Esophagus muscularis mucosa (tissue), 4 donors: ENCODE measurements around the gene KDELR1. TPM values are rescaled to one million over a fixed set of nuclear protein-coding genes. Genes with fewer than 3 reads are reported as not detected.
A peak's percentile ranks its signal among the peaks of the same experiment; 100 is the strongest.
"Not testable (repeated sequence)": the region's sequence is repeated elsewhere in the genome, so short reads cannot be mapped to it uniquely, and the experiment has no call there.

Experiments
- DNase-seq: peaks from one replicate; pipeline ENCODE4 v3.0.0-alpha.2; 2017; ENCODE audit errors: extremely low spot score
- H3K27ac ChIP-seq, 4 donors: fragments of 200-600 bp; sonication (generic); replicated peaks in 1 of 4; 1 replicate in 3 of 4; 2 replicates in 1 of 4; pipeline ENCODE4 v1.5.1; 2016 to 2019; ENCODE audit warnings: mild to moderate bottlenecking in 1 of 4
- H3K27me3 ChIP-seq, 4 donors: fragments of 200-600 bp; sonication (generic); one replicate each; pipeline versions ENCODE4 v1.5.1 to v1.6.0; 2016 to 2019
- H3K36me3 ChIP-seq, 4 donors: fragments of 200-600 bp; sonication (generic); one replicate each; pipeline ENCODE4 v1.5.1; 2016 to 2019
- H3K4me1 ChIP-seq, 4 donors: fragments of 200-600 bp; sonication (generic); one replicate each; pipeline ENCODE4 v1.5.1; 2016 to 2019
- H3K4me3 ChIP-seq, 4 donors: fragments of 200-600 bp; sonication (generic); 1 replicate in 2 of 4; 2 replicates in 2 of 4; pipeline ENCODE4 v1.5.1; 2016 to 2019; ENCODE audit warnings: mild to moderate bottlenecking in 4 of 4, moderate library complexity in 1 of 4
- H3K9me3 ChIP-seq, 4 donors: fragments of 200-600 bp; sonication (generic); 1 replicate in 3 of 4; 2 replicates in 1 of 4; pipeline ENCODE4 v1.5.1; 2016 to 2019
- EP300 ChIP-seq: sonication (generic); formaldehyde crosslinking; IDR thresholded peaks from one replicate; pipeline ENCODE4 v1.6.1; 2017; ENCODE audit warnings: antibody characterized with exemption
- POLR2A ChIP-seq: fragments of 450-650 bp; IDR thresholded peaks from one replicate; pipeline ENCODE4 v1.6.1; 2017; ENCODE audit warnings: antibody characterized with exemption, moderate library complexity, mild to moderate bottlenecking, low read depth
- POLR2AphosphoS5 ChIP-seq, 2 donors: sonication (generic); formaldehyde crosslinking; IDR thresholded peaks; one replicate each; pipeline ENCODE4 v1.6.1; 2017; ENCODE audit warnings: antibody characterized with exemption in 2 of 2
- WGBS: methylation state at CpG from one replicate; pipeline ENCODE4 v1.1.5; 2018; 5-methylcytosine and 5-hydroxymethylcytosine counted together
- intact Hi-C: fragments of 100-400 bp; cut with DNase I; formaldehyde crosslinking; loops from one replicate; pipeline ENCODE4 v1.15.1; 2023
- total RNA-seq, 4 donors: library from RNA; depleted of rRNA; stranded (reverse); fragments of >200 nt; gene quantifications; one replicate each; pipeline versions ENCODE4 v1.1.0 to v1.2.1, GENCODE V29; 2016
- TF ChIP-seq, protein P1 (sequence below), 3 experiments: fragments of 200-600 bp in 2 of 3; fragments of 450-650 bp in 1 of 3; sonication (generic) in 2 of 3; IDR thresholded peaks; one replicate each; pipeline ENCODE4 v1.5.1; 2017 to 2019; ENCODE audit warnings: antibody characterized with exemption in 3 of 3, mild to moderate bottlenecking in 2 of 3, moderate library complexity in 1 of 3

The KDELR1 gene
- total RNA-seq, 4 donors from 2014 or later = 55.2 to 105 (median 77.6) TPM

DNA sequence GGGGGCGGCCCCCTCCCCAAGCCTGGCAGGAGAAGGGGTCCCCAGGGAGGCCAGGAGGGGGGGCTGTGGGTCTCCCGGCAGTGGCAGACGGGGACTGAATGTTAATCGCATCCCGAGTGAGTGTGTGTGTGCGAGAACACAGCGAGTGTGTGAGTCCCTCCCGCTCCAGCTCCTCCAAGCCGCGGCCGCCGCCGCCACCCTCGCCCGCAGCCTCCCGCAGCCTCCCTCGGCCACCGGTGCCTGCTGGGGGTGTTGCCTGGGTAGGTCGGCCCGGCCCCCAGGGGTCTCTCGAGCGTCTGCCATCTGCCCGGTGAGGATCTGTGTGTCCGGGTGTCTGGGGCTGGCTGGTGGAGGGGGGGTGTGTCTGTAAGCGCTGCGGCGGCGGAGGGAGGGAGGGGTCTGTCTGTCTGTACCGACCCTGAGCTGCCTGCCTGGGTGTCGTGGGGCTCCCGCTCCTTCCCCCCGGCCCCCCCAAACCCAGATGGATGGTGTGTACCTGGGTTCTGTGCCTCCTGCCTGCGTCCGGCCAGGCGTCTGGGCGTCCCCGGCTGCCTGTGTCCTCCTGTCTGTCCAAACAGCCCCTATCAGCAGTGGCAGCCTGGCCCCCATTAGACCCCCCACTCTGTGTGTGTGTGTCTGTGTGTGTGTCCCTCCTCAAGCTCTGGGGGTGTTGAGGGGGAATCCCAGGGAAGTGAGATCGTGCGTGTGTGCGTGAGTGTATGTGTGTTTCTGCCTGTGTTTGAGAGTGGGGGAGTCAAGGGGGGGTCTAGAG lies 2.4 kb upstream of the KDELR1 start, which contains the start of gene GRIN2D:
TSS of gene GRIN2D (plus strand) at position 110 of the 772 bp plus-strand sequence. CDS start 4,725 bp downstream, outside the sequence.
- H3K27ac ChIP-seq = no peak within 1 kb of the TSS
- H3K27me3 ChIP-seq = peaks cover 7 to 68% (median 56%) of the 10 kb centered on the region in 4 donors
- H3K9me3 ChIP-seq = no peaks in the 10 kb centered on the region
- H3K36me3 ChIP-seq = peaks cover 7 to 9% (median 8%) of the 10 kb centered on the region in 4 donors
- 4% methylated on average over 9 of the region's 40 CpGs for WGBS
- TF ChIP-seq POLR2AphosphoS5 (IDR thresholded peaks at IDR 0.05) = no peak
- TF ChIP-seq, protein P1, sequence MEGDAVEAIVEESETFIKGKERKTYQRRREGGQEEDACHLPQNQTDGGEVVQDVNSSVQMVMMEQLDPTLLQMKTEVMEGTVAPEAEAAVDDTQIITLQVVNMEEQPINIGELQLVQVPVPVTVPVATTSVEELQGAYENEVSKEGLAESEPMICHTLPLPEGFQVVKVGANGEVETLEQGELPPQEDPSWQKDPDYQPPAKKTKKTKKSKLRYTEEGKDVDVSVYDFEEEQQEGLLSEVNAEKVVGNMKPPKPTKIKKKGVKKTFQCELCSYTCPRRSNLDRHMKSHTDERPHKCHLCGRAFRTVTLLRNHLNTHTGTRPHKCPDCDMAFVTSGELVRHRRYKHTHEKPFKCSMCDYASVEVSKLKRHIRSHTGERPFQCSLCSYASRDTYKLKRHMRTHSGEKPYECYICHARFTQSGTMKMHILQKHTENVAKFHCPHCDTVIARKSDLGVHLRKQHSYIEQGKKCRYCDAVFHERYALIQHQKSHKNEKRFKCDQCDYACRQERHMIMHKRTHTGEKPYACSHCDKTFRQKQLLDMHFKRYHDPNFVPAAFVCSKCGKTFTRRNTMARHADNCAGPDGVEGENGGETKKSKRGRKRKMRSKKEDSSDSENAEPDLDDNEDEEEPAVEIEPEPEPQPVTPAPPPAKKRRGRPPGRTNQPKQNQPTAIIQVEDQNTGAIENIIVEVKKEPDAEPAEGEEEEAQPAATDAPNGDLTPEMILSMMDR (IDR thresholded peaks at IDR 0.05) = no peak
- no peak for TF ChIP-seq POLR2A
- TF ChIP-seq EP300 = no peak
- peak within 1 kb of the TSS in 2 of 4 donors; percentile 22 to 32 for H3K4me3 ChIP-seq
- DNase-seq = no peak
- intact Hi-C loops = no loop called here
- H3K4me1 ChIP-seq = peaks cover 28 to 67% (median 52%) of the 10 kb centered on the region in 4 donors

DNA sequence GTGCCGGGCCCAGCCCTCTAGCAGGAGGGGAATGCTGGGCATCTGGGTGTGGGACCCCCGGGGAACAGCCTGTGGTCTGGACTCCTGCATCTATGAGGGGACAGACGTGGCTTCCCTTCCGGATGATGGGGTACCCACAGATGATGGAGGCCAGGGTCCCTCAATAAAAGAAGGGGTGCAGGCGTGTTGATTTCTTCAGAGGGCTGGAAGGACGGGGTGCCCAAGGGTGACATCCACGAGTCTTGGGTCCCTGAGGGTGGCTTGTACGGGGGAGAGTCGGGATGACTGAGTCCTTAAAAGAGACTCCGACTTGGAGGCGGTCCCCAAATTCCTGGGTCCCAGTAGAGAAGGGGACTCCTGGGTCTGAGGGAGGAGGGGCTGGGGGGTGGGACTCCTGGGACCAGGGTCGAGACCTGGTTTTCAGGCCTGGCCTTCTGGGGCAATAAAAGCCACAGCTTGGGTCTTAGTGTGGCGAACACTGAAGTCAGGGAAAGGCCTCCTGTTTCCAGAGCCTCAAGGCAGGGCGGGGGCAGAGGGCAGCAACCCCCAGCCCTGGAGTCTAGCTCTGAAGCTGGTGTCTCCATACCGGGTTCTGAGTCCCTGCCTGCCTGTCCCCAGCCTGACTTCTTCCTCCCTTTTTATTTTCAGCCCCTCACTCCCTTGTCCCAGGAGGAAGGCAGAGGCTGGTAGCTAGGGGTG lies 1.7 kb upstream of the KDELR1 start:
- DNase-seq = no peak
- peaks cover 7 to 63% (median 54%) of the 10 kb centered on the region in 4 donors for H3K27me3 ChIP-seq
- H3K9me3 ChIP-seq = no peaks in the 10 kb centered on the region
- intact Hi-C loops = no loop called here
- 90% methylated on average over 13 of the region's 15 CpGs for WGBS
- H3K27ac ChIP-seq = no peak overlapping the region
- peaks cover 27 to 63% (median 49%) of the 10 kb centered on the region in 4 donors for H3K4me1 ChIP-seq
- peaks cover 12 to 17% (median 14%) of the 10 kb centered on the region in 4 donors for H3K36me3 ChIP-seq
- H3K4me3 ChIP-seq = no peak overlapping the region
- TF ChIP-seq, protein P1 (IDR thresholded peaks at IDR 0.05) = no peak
- TF ChIP-seq EP300 (no peak), POLR2AphosphoS5 (IDR thresholded peaks at IDR 0.05) (no peak), POLR2A (no peak)

DNA sequence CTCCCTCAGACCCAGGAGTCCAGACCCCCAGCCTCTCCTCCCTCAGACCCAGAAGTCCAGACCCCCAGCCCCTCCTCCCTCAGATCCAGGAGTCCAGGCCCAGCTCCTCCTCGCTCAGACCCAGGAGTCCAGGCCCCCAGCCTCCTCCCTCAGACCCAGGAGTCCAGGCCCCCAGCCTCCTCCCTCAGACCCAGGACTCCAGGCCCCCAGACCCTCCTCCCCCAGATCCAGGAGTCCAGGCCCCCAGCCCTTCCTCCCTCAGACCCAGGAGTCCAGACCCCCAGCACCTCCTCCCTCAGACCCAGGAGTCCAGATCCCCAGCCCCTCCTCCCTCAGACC lies 624 bp upstream of the KDELR1 start:
- Histone ChIP-seq H3K27ac (peak overlapping the region in 1 of 4 donors; percentile 91), H3K4me1 (peaks cover 20 to 52% (median 40%) of the 10 kb centered on the region in 4 donors), H3K36me3 (peaks cover 21 to 27% (median 25%) of the 10 kb centered on the region in 4 donors), H3K27me3 (peaks cover 7 to 52% (median 43%) of the 10 kb centered on the region in 4 donors), H3K4me3 (peak overlapping the region in 1 of 4 donors; percentile 70)
- 40% methylated on average over 1 of the region's 1 CpG for WGBS
- intact Hi-C loops, DNase-seq, H3K9me3 ChIP-seq: not testable (repeated sequence)

DNA sequence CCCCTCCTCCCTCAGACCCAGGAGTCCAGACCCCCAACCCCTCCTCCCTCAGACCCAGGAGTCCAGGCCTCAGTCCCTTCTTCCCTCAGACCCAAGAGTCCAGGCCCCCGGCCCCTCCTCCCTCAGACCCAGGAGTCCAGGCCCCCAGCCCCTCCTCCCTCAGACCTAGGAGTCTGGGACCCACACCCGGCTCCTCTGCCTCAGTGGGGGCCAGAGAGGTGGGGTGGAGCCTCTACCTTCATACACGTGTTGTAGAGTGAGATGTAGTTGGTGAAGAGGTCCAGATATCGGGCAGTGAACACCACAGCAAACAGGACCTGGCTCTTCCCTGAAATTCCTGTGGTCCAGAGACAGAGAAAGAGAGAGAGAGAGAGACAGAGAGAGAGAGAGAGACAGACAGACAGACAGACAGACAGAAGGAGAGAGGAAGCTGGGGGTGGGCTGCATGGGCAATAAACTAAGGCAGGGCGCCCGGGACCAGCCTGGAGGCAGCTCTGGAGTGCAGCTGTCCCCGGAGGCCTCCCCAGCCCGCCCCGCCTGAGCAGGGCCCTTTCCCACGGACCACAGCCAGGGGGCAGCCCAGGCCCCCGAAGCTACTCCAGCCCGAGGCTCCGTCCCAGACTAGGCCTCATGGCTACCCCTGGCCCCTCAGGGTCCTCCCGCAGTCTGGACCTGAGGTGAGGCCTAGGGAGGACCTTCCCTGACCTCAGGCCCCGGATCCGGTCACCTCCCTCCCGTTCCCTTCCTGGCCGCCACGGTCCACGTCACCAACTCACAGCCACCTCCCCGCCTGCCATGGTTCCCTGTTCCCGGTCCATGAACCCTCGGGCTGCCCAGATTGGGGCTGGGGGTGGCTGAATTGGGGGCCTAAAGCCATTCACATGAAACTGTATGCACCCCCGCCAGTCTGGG lies 907 bp downstream of the KDELR1 start:
- 2% methylated on average over 12 of the region's 24 CpGs for WGBS
- H3K27me3 ChIP-seq = peaks cover 4 to 37% (median 28%) of the 10 kb centered on the region in 4 donors
- no peaks in the 10 kb centered on the region for H3K9me3 ChIP-seq
- no peak for DNase-seq
- H3K27ac ChIP-seq = peak overlapping the region; percentile 90 to 93 (median 92)
- peak in 1 of 2 donors; percentile 31 for TF ChIP-seq POLR2AphosphoS5 (IDR thresholded peaks at IDR 0.05)
- TF ChIP-seq, protein P1 (IDR thresholded peaks at IDR 0.05) = peak; percentile 69 to 84 (median 82)
- TF ChIP-seq POLR2A = no peak
- no peak for TF ChIP-seq EP300
- peaks cover 20 to 49% (median 38%) of the 10 kb centered on the region in 4 donors for H3K4me1 ChIP-seq
- H3K4me3 ChIP-seq = peak overlapping the region; percentile 70 to 99 (median 90)
- intact Hi-C loops = loop anchor here (2.0 kb wide), 1 partner anchor 72 kb away; no protein-coding TSS in a partner anchor
- peaks cover 33 to 42% (median 40%) of the 10 kb centered on the region in 4 donors for H3K36me3 ChIP-seq
